Suppressor macrophage treated with lipopolysaccharide for 1 hour (primary cell): ENCODE results near the gene DCTN1.
"Not testable (repeated sequence)": the region's sequence is repeated elsewhere in the genome, so short reads cannot be mapped to it uniquely, and the experiment has no call there.

Experiments
- DNase-seq, 3 donors: peaks; one replicate each; pipeline ENCODE4 v3.0.0-alpha.2; 2020 to 2022

Gene DCTN1

GRCh38 chr2:74379851-74380789 is at the start of gene DCTN1:
Gene DCTN1, minus strand, starts transcription at chr2:74380311. Its CDS starts 274 bp downstream, at chr2:74380037.
- DNase-seq: peak in 2 of 3 donors; percentile 8 to 25

DNA sequence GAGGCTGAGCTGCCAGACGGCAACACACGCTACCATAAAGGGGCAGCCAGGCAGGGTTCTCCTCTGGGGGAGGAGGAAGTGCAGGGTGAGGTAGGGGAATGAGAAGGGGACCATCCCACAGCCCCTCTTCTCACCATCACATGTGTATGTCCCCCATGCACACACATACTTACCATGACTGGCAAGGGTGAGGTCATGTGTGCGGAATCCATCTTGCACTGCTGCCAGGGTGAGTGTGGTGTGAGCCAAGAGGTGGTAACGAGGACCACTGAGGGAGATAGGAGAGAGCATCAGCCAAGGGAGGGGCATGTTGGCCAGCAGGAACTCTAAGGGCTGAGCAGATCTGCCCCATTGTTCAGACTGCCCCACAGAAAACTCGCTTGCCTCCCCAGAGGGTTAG is 48.6 kb upstream of the DCTN1 start:
- no peak for DNase-seq

GRCh38 chr2:74427551-74427950 is 47.4 kb upstream of the DCTN1 start:
- no peak for DNase-seq

GRCh38 chr2:74426181-74426758 is 46.2 kb upstream of the DCTN1 start:
- DNase-seq: no peak

DNA sequence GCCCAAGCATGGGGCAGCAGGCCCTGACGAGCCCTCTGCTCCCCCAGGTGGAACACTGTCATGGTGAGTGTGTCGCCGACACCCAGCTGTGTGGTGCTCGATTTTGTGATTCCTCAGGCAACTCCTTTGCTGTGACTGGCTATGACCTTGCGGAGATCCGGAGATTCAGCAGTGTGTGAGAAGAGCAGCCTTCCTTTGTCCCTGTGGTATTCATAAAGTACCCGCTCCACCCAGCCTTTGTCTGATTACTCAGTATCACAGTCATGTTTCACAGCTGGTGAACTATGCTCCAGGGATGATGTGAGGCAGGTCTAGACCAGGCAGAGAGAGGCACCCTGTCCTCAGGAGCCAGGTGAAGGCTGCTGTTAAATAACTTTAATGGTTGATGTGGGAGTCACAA is 45.4 kb upstream of the DCTN1 start:
- no peak for DNase-seq

DNA sequence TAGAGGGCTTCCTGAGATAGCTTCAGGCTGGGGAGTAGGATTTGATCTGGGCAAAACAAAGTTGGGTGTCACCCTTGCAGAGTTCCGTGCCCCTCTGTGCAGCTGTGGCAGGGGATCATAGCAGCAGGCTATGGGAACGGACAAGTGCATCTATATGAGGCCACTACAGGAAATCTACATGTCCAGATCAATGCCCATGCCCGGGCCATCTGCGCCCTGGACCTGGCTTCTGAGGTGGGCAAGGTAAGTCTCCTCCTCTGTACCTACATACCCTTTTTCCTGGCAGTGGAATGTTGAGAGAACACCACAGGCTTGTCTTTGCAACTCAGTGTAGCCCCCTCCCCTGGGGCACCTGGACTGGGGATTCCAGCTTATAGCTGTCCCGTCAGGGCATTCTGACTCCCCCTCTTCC is 44.9 kb upstream of the DCTN1 start:
- no peak for DNase-seq

GRCh38 chr2:74424139-74424992 is 44.3 kb upstream of the DCTN1 start:
- no peak for DNase-seq

DNA sequence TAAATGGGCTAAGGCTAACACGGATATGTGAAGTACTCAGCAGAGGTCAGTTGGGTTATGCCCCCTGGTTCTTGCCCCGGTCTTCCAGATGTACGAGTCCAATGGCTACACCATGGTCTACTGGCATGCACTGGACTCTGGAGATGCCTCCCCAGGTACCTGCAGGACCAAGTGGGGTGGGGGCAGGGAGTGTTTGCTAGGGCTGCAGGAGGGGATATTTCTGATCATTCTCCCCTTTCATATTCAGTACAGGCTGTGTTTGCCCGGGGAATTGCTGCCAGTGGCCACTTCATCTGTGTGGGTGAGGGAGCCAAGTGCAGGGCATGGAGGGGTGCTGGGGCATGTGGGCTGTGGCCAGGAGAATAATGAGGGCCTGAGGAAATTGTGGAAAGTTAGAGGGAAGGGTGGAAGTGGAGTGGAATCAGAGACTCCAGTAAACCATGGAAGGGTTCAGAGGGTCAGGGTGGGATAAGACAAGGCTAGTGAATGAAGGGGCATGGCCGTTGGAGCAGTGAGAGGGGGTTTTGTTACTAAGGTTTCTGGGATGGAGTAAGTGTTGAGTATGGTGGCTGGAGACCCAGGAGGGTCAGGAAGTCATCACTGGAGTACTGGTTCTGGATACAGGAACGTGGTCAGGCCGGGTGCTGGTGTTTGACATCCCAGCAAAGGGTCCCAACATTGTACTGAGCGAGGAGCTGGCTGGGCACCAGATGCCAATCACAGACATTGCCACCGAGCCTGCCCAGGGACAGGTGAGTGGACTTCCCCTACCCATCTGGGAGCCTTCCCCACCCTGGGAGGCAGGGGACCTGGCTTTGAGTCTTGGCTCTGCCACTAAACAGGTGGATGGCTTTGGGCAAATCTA is 43.4 kb upstream of the DCTN1 start:
- no peak for DNase-seq

DNA sequence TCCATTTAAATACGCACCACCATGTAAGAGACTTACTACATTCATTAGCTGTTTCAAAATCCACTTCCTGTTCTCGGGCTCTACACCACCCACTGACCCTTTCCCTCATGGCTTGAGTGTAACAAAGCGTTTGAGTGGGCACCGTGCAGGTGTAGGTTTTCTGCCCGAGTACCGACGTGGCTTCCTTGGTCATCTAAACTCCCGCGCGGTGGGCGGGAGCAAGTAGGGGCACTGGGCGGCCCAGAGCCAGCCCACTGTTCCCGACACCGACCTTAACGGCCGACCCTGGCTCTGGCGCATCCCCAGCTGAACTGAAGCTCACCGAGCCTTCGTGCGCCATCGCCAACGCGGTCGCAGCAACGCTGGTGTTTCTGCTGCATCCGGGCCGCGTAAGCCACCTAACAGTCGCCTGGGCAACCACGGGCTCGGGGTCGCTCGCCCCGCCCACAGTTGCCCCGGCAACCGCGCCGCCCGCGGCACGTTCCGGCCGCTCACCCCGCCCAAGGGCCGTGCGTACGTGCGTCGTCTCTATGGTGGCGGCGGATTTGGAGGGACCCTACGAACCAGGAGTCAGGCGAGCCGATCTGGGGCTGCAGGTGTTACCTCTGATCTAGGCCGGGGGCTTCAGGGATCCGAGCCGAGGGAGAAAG is 41.2 kb upstream of the DCTN1 start, which contains the start of the genes C2orf81 and WDR54:
TSS of gene C2orf81 (minus strand) at position 399 of the 650 bp plus-strand sequence. CDS start at position 340, 59 bp downstream.
TSS of gene WDR54 (plus strand) at position 510 of the 650 bp plus-strand sequence. CDS start 424 bp downstream, outside the sequence.
- DNase-seq: peak; percentile 69 to 76 (median 75)

- DNase-seq: not testable (repeated sequence)
These were observed 40.5 kb upstream of the DCTN1 start for GRCh38 chr2:74420443-74421103.

DNA sequence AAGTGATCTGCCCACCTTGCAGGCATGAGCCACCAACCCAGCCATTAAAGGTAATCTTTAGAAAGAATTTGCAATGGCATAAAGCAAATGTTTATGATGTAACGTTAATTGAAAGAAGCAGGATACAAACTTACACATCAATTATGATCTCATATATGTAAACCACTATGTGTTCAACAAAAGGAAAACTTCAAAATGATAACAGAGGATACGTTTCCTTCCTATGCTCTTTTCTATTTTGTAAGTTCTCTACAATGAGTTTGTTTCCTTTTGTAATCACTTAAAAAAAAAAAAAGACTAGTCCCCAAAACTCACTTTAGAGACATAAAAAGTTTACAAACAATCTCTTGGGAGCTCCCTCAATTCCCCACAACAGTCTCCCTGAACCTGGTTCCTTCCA is 39.9 kb upstream of the DCTN1 start:
- no peak for DNase-seq

DNA sequence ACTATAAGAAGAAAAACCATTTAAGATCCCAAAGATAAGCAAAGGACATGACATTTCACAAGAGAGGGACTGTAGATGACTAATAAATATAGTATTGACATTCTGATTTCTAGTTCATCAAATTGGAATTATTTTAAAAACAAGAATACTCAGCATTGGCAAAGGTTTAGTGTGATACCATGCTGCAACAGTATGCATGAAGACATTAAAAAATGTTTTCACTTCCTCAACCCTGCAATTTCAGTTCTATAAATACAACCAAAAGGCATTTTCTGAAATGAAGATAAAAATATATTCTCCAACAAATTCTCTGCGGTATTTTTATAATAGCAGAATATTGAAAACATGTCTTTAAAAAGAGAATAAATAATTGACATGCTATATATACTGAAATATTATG is 39.2 kb upstream of the DCTN1 start:
- DNase-seq: peak in 1 of 3 donors; percentile 40

DNA sequence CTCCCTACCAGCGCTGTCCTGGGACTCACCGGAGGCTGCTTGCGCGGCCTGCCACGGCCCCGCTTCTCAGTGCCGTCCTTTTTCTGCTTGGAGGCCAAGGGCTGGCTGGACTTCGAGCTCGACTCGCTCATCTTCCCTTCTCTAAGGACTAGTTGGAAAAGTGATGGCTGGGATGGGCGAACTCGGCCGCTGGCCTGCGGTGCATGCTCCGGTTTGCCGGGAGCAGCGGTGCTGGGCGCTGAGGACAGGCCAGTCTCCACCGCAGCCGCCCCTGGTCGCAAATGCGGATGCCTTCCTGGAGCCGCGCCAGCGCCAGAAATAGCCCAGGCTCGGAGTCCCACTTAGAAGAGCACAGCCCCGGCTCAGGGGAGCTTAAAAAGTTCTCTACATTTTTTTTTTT is 38.2 kb upstream of the DCTN1 start:
- DNase-seq: no peak

DNA sequence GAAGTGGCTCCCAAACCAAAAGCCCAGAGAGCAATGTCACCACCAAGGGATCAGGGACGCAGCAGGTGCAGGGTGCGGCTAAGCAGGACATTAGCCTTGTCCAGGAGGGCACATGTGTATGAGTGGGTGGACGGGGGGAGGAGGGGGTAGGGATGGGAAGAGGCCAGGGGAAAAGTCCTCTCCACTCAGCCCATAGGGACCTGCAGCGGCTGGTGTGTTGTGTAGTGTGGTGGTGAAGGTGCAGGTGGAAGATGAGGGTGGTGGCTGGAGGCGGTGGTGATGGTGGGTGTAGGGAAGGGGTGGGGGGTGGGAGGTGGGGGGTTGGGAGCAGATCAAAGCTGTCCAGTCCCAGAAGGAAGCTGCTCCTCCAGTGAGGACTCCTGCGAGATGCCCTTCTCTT is 37.7 kb upstream of the DCTN1 start:
- DNase-seq: no peak

- peak in 1 of 3 donors; percentile 15 for DNase-seq
These were observed 37.1 kb upstream of the DCTN1 start for GRCh38 chr2:74417197-74417596.

GRCh38 chr2:74416778-74417177 is 36.7 kb upstream of the DCTN1 start:
- DNase-seq: peak in 1 of 3 donors; percentile 18

- peak in 1 of 3 donors; percentile 7 for DNase-seq
These were observed 35.8 kb upstream of the DCTN1 start for GRCh38 chr2:74415762-74416395.

- DNase-seq: peak in 2 of 3 donors; percentile 24 to 46
These were observed 35.0 kb upstream of the DCTN1 start for GRCh38 chr2:74414881-74415761.

DNA sequence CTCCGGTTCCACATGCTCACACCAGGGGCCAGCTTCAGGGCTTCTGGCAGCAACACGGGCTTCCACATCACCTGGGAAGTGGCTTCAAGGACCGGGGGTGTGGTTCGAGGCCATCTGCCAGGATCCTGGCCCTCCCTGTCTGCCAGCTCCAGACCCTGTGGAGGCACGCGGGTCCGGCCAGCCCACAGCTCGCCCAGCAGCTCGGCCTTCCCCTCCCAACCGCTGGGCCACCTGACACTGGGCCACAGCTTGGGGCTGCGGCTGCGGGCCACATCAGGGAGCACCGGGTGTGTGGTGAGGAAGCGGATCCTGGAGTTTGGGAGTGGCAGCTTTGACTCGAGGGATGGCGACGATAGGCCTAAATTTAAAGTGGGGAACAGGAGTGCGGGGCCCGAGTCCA is 34.3 kb upstream of the DCTN1 start:
- no peak for DNase-seq
